Type B pancreatic cell (in vitro differentiated cells): ENCODE measurements around the gene ATF7IP. TPM values are rescaled to one million over a fixed set of nuclear protein-coding genes. Genes with fewer than 3 reads are reported as not detected.

ENCODE experiments used
- DNase-seq: peaks from one replicate; pipeline ENCODE4 v3.0.0; 2021; ENCODE audit warnings: mixed read lengths; ENCODE audit not compliant: unreplicated experiment; ENCODE audit errors: extremely low spot score
- H3K27ac Mint-ChIP-seq: 2 replicates; pipeline ENCODE4 v1.8.0; 2021; ENCODE audit warnings: mild to moderate bottlenecking, mixed read lengths
- H3K27me3 Mint-ChIP-seq: 2 replicates; pipeline ENCODE4 v1.8.0; 2021; ENCODE audit warnings: mixed read lengths
- H3K36me3 Mint-ChIP-seq: 2 replicates; pipeline ENCODE4 v1.8.0; 2021; ENCODE audit warnings: mixed read lengths
- H3K4me1 Mint-ChIP-seq: one replicate; pipeline ENCODE4 v1.8.0; 2021; ENCODE audit warnings: mixed read lengths; ENCODE audit not compliant: unreplicated experiment
- H3K4me3 Mint-ChIP-seq: 2 replicates; pipeline ENCODE4 v1.8.0; 2021; ENCODE audit warnings: mild to moderate bottlenecking, mixed read lengths
- H3K9me3 Mint-ChIP-seq: 2 replicates; pipeline ENCODE4 v1.8.0; 2021; ENCODE audit warnings: mixed read lengths
- CTCF ChIP-seq: fragments of 200-600 bp; sonication (generic); conservative IDR thresholded peaks from 2 replicates; pipeline ENCODE4 v1.5.0; 2021; ENCODE audit warnings: antibody characterized with exemption, mild to moderate bottlenecking
- total RNA-seq: library from RNA; stranded (reverse); gene quantifications from 2 replicates; pipeline ENCODE4 v1.2.1, GENCODE V29; 2021; ENCODE audit warnings: low replicate concordance

Gene ATF7IP
- total RNA-seq, 1 donor from 2014 or later, result 102 TPM

- peaks cover 35% of the 10 kb centered on the region for H3K36me3 Mint-ChIP-seq
- H3K9me3 Mint-ChIP-seq, result peaks cover 22% of the 10 kb centered on the region
- no peak for TF ChIP-seq CTCF
- H3K4me3 Mint-ChIP-seq, result peak overlapping the region; percentile 53
- H3K4me1 Mint-ChIP-seq, result peaks cover 14% of the 10 kb centered on the region
- H3K27me3 Mint-ChIP-seq, result no peaks in the 10 kb centered on the region
- no peak for DNase-seq
- H3K27ac Mint-ChIP-seq, result peak overlapping the region; percentile 44
These were observed 51.2 kb downstream of the ATF7IP start for GRCh38 chr12:14416658-14417057.

- DNase-seq, result no peak
- Mint-ChIP-seq H3K36me3 (peaks cover 42% of the 10 kb centered on the region), H3K4me3 (peak overlapping the region; percentile 90), H3K9me3 (peaks cover 28% of the 10 kb centered on the region), H3K27ac (peak overlapping the region; percentile 93), H3K27me3 (no peaks in the 10 kb centered on the region), H3K4me1 (peaks cover 14% of the 10 kb centered on the region)
- no peak for TF ChIP-seq CTCF
These were observed 52.2 kb downstream of the ATF7IP start for GRCh38 chr12:14417715-14418114.

GRCh38 chr12:14418451-14418890, 53.0 kb downstream of the ATF7IP start:
- Mint-ChIP-seq H3K4me1 (peaks cover 14% of the 10 kb centered on the region), H3K9me3 (peaks cover 27% of the 10 kb centered on the region), H3K27me3 (no peaks in the 10 kb centered on the region), H3K27ac (peak overlapping the region; percentile 79), H3K4me3 (peak overlapping the region; percentile 70), H3K36me3 (peaks cover 50% of the 10 kb centered on the region)
- DNase-seq, result no peak
- TF ChIP-seq CTCF, result peak; percentile 74

- no peak for TF ChIP-seq CTCF
- Mint-ChIP-seq H3K36me3 (peaks cover 73% of the 10 kb centered on the region), H3K27ac (no peak overlapping the region), H3K4me1 (peaks cover 3% of the 10 kb centered on the region), H3K4me3 (peak overlapping the region; percentile 37), H3K27me3 (no peaks in the 10 kb centered on the region), H3K9me3 (peaks cover 22% of the 10 kb centered on the region)
- no peak for DNase-seq
These were observed 57.2 kb downstream of the ATF7IP start for GRCh38 chr12:14422516-14423230.

GRCh38 chr12:14424545-14424944, 59.1 kb downstream of the ATF7IP start:
- H3K27me3 Mint-ChIP-seq, result no peaks in the 10 kb centered on the region
- TF ChIP-seq CTCF, result no peak
- H3K9me3 Mint-ChIP-seq, result peaks cover 19% of the 10 kb centered on the region
- no peak for DNase-seq
- H3K36me3 Mint-ChIP-seq, result peaks cover 86% of the 10 kb centered on the region
- H3K4me1 Mint-ChIP-seq, result no peaks in the 10 kb centered on the region
- no peak overlapping the region for H3K27ac Mint-ChIP-seq
- H3K4me3 Mint-ChIP-seq, result no peak overlapping the region
